Measurements from ENCODE around the gene CELF1. TPM values are rescaled to one million over a fixed set of nuclear protein-coding genes. Genes with fewer than 3 reads are reported as not detected.
A peak's percentile ranks its signal among the peaks of the same experiment; 100 is the strongest.

CELF1 gene
- total and polyA plus RNA-seq, 2 of the 13 experiments (the other 11 are each of a cell fraction or from before 2014, with no cell fraction given) = 69.0 to 80.1 TPM

GRCh38 chr11:47499161-47499560 lies 53.8 kb downstream of the CELF1 start:
- Histone ChIP-seq H4K20me1 (ENCODE audit: insufficient read depth, low read length) (peaks cover 32% of the 10 kb centered on the region), H3K36me3 (replicated peaks in 1 of 2; ENCODE audit: control insufficient read depth in 1 of 2, insufficient read depth in 2 of 2, low read length in 2 of 2) (peaks cover 6 to 40% of the 10 kb centered on the region in 2 experiments), H3K27me3 (ENCODE audit: control insufficient read depth in 1 of 2, insufficient read depth in 2 of 2, low read length in 2 of 2) (no peaks in the 10 kb centered on the region; a peak in 1 of 5 replicates), H2AFZ (ENCODE audit: low read length) (no peak overlapping the region), H3K4me1 (ENCODE audit: insufficient read depth, low read length) (peaks cover 31% of the 10 kb centered on the region), H3K9ac (ENCODE audit: insufficient read depth, low read depth, low read length) (no peak overlapping the region), H3K79me2 (ENCODE audit: insufficient read depth, low read length) (peaks cover 88% of the 10 kb centered on the region), H3K27ac (ENCODE audit: extremely low read length, insufficient read depth, low read length) (no peak overlapping the region), H3K9me3 (ENCODE audit: low read length) (no peaks in the 10 kb centered on the region), H3K4me3 (replicated peaks in 1 of 3; ENCODE audit: insufficient read depth in 1 of 3, low read depth in 2 of 3, low read length in 3 of 3) (no peak overlapping the region), H3K4me2 (ENCODE audit: low read depth, low read length) (no peak overlapping the region)
- ChIA-PET POLR2A (no interaction called here), CTCF (ENCODE audit: low intra/inter-chr PET ratio, low total read pairs) (no interaction called here)
- DNase-seq (ENCODE audit: low spot score) = no peak
- TF ChIP-seq TCF7 (IDR thresholded peaks at IDR 0.05; ENCODE audit: low read depth) = no peak
- no peak for TF ChIP-seq MBNL3 (CRISPR knock-in tag; conservative IDR thresholded peaks at IDR 0.05)
- TF ChIP-seq TARDBP (CRISPR knock-in tag; IDR thresholded peaks at IDR 0.05) = no peak
- TF ChIP-seq, protein P1, sequence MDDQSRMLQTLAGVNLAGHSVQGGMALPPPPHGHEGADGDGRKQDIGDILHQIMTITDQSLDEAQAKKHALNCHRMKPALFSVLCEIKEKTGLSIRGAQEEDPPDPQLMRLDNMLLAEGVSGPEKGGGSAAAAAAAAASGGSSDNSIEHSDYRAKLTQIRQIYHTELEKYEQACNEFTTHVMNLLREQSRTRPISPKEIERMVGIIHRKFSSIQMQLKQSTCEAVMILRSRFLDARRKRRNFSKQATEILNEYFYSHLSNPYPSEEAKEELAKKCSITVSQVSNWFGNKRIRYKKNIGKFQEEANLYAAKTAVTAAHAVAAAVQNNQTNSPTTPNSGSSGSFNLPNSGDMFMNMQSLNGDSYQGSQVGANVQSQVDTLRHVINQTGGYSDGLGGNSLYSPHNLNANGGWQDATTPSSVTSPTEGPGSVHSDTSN (CRISPR knock-in tag; IDR thresholded peaks at IDR 0.05; ENCODE audit: borderline replicate concordance) = no peak
- no peak for TF ChIP-seq ZNF777 (CRISPR knock-in tag; IDR thresholded peaks at IDR 0.05)
- no peak for TF ChIP-seq EED (CRISPR knock-in tag; IDR thresholded peaks at IDR 0.05)
- 94% methylated on average over 2 of the region's 2 CpGs for WGBS (ENCODE audit: low lambda C conversion rate)
- ATAC-seq = no peak
- no TSS peak for BruUV-seq (replicated peaks)
- FAIRE-seq = no peak
- intact Hi-C loops (cut with micrococcal nuclease; ENCODE audit: unreplicated experiment) = no loop called here
- in situ Hi-C loops (cut with HindIII; ENCODE audit: extremely low pct_ligation_motif_present, low pct_unique_long_range_greater_than_20kb) = no loop called here

GRCh38 chr11:47498584-47499152 lies 54.3 kb downstream of the CELF1 start:
- intact Hi-C loops (cut with micrococcal nuclease; ENCODE audit: unreplicated experiment) (no loop called here), in situ Hi-C loops (cut with HindIII; ENCODE audit: extremely low pct_ligation_motif_present, low pct_unique_long_range_greater_than_20kb) (no loop called here)
- ATAC-seq (peak; percentile 39), DNase-seq (ENCODE audit: low spot score) (no peak), FAIRE-seq (no peak)
- Histone ChIP-seq H3K27ac (ENCODE audit: extremely low read length, insufficient read depth, low read length) (no peak overlapping the region), H3K4me2 (ENCODE audit: low read depth, low read length) (no peak overlapping the region), H3K79me2 (ENCODE audit: insufficient read depth, low read length) (peaks cover 89% of the 10 kb centered on the region), H4K20me1 (ENCODE audit: insufficient read depth, low read length) (peaks cover 32% of the 10 kb centered on the region), H3K9me3 (ENCODE audit: low read length) (no peaks in the 10 kb centered on the region), H3K36me3 (replicated peaks in 1 of 2; ENCODE audit: control insufficient read depth in 1 of 2, insufficient read depth in 2 of 2, low read length in 2 of 2) (peaks cover 7 to 40% of the 10 kb centered on the region in 2 experiments), H3K4me1 (ENCODE audit: insufficient read depth, low read length) (peaks cover 31% of the 10 kb centered on the region), H2AFZ (ENCODE audit: low read length) (no peak overlapping the region), H3K4me3 (replicated peaks in 1 of 3; ENCODE audit: insufficient read depth in 1 of 3, low read depth in 2 of 3, low read length in 3 of 3) (no peak overlapping the region), H3K9ac (ENCODE audit: insufficient read depth, low read depth, low read length) (no peak overlapping the region; the same call in 1 of the 2 replicates), H3K27me3 (ENCODE audit: control insufficient read depth in 1 of 2, insufficient read depth in 2 of 2, low read length in 2 of 2) (no peaks in the 10 kb centered on the region; a peak in 1 of 5 replicates)
- WGBS (ENCODE audit: low lambda C conversion rate) = 89% methylated on average over 4 of the region's 4 CpGs
- POLR2A ChIA-PET = no interaction called here
- no TSS peak for BruUV-seq (replicated peaks)
- CTCF ChIA-PET (ENCODE audit: low intra/inter-chr PET ratio, low total read pairs) = no interaction called here
- TF ChIP-seq, protein P2, sequence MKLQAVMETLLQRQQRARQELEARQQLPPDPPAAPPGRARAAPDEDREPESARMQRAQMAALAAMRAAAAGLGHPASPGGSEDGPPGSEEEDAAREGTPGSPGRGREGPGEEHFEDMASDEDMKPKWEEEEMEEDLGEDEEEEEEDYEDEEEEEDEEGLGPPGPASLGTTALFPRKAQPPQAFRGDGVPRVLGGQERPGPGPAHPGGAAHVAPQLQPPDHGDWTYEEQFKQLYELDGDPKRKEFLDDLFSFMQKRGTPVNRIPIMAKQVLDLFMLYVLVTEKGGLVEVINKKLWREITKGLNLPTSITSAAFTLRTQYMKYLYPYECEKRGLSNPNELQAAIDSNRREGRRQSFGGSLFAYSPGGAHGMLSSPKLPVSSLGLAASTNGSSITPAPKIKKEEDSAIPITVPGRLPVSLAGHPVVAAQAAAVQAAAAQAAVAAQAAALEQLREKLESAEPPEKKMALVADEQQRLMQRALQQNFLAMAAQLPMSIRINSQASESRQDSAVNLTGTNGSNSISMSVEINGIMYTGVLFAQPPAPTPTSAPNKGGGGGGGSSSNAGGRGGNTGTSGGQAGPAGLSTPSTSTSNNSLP (IDR thresholded peaks at IDR 0.05; ENCODE audit: low read depth, low read length) = no peak
- TF ChIP-seq MXI1 (IDR thresholded peaks at IDR 0.05; ENCODE audit: borderline replicate concordance, low read depth, low read length) (no peak), NFE2L2 (IDR thresholded peaks at IDR 0.05; ENCODE audit: low read length) (no peak), WIZ (CRISPR knock-in tag; IDR thresholded peaks at IDR 0.05) (no peak), NKX3-1 (CRISPR knock-in tag; IDR thresholded peaks at IDR 0.05) (no peak), ZNF781 (CRISPR knock-in tag; IDR thresholded peaks at IDR 0.05; ENCODE audit: borderline replicate concordance, not compliant biosample characterization) (no peak), ZNF761 (CRISPR knock-in tag; conservative IDR thresholded peaks at IDR 0.05) (no peak), SNRNP70 (IDR thresholded peaks at IDR 0.05; ENCODE audit: low read depth, low read length) (no peak), TEAD2 (CRISPR knock-in tag; IDR thresholded peaks at IDR 0.05) (no peak), CBX1 (IDR thresholded peaks at IDR 0.05; ENCODE audit: low read depth) (no peak), ADNP (CRISPR knock-in tag; IDR thresholded peaks at IDR 0.05) (no peak), PRPF4 (IDR thresholded peaks at IDR 0.05; ENCODE audit: low read depth, low read length, poor library complexity, severe bottlenecking) (no peak), ZNF33B (CRISPR knock-in tag; IDR thresholded peaks at IDR 0.05) (no peak)
